HG03175 (cell line): Measurements from ENCODE around the gene FAM227B.
A peak's percentile ranks its signal among the peaks of the same experiment; 100 is the strongest.
"Not testable (repeated sequence)": the region's sequence is repeated elsewhere in the genome, so short reads cannot be mapped to it uniquely, and the experiment has no call there.

ENCODE experiments used
- ATAC-seq: cut with Tn5 transposase; IDR thresholded peaks from one replicate; pipeline ENCODE4 v1.9.1; 2021; ENCODE audit warnings: mild to moderate bottlenecking, moderate library complexity; ENCODE audit not compliant: unreplicated experiment

FAM227B gene

GRCh38 chr15:49495993-49496753 lies 124.4 kb downstream of the FAM227B start:
- no peak for ATAC-seq

GRCh38 chr15:49494842-49495241 lies 125.8 kb downstream of the FAM227B start:
- ATAC-seq: no peak

DNA sequence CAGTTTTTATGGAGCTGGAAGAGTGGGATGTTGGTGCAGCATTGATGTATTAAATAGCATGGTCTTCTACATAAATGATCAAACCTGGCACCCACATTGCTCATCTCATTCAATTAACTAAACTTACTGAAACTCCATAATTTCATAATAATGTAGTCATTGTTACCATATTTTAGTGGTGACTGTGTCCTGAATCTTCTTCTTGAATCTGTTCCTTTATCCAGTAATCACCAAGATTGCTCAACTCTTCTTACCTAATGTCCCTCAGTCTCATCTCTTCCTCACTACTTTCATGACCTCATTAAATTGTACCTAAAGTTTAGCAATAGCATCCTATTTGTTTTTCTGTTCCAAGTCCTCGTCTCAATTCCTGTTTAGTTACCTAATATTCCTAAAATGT lies 127.8 kb downstream of the FAM227B start:
- ATAC-seq: no peak

DNA sequence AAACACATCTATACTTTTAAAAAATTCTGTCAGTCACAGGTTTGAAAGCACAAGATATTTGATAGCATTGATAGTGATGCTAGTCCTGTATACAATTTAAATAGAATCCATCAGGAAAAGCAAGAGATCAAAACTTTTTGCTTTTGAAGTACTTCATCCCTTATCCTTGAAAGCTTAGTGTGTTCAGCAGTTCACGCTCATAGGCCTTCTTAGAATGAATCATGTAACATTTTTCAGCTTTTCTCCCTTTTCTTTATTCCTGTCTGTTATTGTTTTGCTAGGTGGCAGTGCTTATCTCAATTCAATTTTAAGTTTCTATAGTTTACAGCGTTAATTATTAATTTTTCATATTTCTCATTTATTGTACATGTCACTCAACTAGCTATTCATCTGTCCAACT lies 128.5 kb downstream of the FAM227B start:
- ATAC-seq: no peak

- no peak for ATAC-seq
Observed at GRCh38 chr15:49490966-49491365, 129.7 kb downstream of the FAM227B start.

DNA sequence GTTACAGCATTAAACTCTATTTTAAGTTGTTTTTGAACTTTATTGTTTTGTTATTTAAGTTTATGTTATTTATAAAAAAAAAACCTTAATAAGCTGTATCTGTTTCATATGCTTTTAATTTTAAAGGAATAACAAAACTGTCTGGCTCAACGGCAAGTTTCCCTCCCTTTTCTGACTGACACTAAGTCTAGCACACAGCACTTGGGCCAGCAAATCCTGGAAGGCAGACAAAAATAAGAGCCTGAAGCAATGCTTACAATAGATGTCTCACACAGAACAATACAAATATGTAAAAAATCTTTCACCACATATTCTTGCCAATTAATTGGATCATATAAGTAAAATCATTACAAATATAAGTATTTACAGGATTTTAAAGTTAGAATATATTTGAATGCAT lies 135.2 kb downstream of the FAM227B start:
- ATAC-seq: not testable (repeated sequence)

DNA sequence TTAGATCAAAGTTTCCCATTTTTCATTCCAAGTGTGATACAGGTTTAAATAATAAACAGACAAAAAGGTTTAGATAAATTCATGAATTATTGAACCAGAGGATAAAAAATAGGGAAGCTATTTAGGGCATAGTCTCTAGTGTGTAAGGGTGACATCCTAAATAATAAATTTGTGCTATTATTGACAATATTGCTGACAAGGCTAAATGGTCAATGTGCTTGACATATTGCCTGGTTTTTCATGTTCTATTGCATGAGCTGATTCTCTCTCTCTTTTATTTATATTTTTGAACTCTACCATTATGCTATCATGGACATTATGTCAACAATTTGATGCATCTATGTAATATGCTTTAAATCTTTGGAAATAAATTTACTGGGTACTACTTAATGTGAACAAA lies 141.6 kb downstream of the FAM227B start:
- ATAC-seq: not testable (repeated sequence)

- ATAC-seq: not testable (repeated sequence)
Observed at GRCh38 chr15:49478021-49478420, 142.6 kb downstream of the FAM227B start.

DNA sequence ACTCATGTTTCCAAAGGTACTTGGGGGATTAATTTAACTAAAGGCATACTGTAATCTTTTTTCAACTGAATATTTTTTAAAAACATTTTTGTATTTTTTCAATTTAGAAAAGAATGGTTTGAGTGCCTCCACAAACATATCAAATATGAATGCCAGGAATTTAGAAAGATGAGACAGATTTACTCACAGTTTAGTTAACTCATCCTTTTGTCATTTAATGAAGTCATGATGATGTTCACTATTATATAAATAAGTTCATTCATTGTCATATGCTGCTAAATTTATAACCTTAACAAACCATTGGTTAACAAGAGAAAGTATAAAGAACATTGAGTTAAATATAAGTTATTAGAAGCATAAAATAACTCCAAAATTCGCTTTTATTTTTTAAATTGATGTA lies 147.6 kb downstream of the FAM227B start:
- no peak for ATAC-seq

DNA sequence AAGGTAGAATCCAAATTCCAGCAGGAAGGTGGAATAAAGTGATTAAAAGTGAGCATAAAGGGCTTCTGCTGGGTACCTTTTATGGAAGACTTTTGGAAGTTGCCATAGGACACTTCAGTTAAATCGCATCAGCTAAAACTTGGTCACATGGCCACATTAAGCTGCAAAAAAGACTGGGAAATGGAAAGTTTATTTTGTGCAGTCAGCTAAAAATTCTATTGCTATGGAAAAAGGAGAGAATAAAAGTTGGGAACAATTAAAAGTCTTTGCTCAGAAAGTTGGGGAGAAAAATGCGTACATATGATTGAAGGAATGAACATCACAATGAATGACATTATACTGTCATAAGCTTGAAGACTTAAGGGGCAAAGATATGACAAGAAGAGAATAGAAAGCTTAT lies 148.3 kb downstream of the FAM227B start:
- ATAC-seq: no peak

DNA sequence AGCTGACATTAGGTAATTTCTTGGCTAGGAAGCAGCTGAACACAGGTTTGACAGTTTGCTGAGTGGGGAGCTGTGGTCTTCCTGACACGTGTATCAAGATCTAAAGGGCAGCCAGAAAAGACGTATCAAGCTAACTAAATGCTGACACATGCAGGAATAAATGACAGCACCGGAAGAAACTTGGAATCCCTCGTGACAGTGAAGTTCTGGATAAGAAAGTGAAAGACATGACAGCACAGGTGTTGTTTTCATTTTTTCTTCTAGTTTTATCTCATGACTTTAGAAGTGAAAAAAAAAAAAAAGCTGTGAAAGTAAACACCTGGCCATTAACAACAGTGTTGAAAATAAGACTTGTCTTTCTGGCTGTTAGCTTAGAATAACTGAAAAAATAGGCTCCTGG lies 148.9 kb downstream of the FAM227B start:
- ATAC-seq: peak; percentile 80

- not testable (repeated sequence) for ATAC-seq
Observed at GRCh38 chr15:49471248-49471647, 149.4 kb downstream of the FAM227B start.

DNA sequence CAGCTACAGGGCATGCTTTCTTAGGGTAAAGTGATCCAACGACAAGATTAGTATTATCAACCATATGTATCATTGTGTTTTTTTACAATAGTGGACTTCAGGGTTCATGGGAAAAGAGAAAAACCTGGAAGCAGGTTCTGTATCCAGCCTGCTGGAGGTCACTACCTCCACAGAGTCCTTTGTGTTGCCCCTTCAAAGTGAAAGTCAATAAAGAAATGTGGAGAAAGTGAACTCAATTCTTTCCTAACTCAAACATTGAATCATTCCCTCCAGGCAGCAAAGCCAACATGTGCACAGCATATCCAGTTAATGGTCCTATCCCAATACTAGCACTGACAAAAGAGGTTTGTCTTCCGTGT lies 152.2 kb downstream of the FAM227B start:
- ATAC-seq: no peak

DNA sequence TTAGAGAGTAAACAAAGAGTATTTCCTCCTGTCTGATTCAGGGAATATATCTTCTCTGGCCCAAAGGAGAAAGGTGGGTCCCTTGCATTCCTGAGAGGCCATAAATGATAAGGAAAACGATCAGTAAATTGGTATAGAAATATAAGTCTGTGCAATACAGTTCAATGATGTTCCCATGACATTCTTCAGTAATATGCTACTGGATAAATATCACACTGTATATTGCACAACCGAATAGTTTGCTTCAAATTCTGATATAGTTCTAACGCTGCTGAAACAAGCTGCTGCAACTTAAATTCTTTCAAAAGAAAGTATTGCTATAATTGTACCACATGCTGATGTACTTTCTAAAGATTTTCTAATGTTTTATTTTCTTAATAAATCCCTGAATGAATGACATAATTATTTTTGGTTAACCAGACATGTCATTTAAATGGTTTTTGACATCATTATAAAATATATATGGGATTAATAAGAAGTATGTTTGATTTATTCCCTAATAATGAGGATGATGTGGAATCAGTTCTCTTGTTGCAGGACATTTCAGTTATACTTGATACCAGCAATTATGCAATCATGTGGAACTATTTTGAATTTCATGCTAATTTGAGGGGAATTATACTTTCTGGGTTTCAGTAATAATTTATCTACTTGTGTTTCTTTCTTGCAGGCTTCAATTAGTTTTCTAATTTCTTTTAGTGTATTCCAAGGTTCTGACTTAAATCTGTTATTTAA lies 152.7 kb downstream of the FAM227B start:
- no peak for ATAC-seq

DNA sequence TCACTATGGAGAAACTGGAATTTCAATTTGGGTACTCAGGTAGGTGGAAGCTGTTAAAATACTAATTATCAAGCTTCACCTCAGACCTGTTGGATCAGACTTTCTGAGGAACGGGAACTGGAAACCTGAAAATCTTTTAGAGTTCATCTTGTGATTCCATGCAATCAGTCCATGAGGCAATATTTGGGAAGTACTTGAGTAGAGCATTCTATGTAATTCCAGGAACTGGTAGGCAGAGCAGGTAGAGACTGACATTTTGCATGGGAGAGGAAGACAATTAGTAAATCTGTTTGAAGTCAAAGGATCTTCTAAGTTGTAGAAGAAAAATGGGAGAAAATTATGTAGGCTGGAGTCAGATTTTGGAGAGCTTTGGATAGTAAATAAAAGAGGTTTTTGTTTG lies 154.5 kb downstream of the FAM227B start:
- no peak for ATAC-seq

- no peak for ATAC-seq
Observed at GRCh38 chr15:49464522-49464921, 156.1 kb downstream of the FAM227B start.

- no peak for ATAC-seq
Observed at GRCh38 chr15:49462232-49462844, 158.3 kb downstream of the FAM227B start.

DNA sequence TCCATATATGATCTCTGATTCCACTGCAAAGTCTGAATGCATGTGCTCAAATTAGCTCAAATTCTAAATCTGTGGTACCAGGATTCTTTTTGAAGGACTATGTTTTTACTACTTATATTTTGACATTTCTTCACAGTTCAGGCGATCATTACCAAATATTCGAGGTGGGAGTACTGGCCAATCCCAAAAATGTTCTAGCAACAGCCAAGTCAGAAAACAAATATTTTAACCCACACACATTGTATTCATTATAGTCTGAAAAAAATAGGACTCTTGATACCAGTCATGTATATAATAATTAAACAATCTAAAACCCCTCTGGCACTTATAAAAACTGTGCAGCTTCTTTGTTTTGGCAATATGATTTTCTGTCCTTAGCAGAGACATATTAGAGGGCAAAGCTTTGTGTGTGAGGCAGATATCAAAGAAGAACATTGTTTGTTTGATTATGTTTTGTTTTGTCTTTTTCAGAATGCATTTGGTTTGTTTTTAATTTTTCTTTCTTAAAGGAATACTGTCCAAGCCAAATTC lies 160.1 kb downstream of the FAM227B start:
- no peak for ATAC-seq

DNA sequence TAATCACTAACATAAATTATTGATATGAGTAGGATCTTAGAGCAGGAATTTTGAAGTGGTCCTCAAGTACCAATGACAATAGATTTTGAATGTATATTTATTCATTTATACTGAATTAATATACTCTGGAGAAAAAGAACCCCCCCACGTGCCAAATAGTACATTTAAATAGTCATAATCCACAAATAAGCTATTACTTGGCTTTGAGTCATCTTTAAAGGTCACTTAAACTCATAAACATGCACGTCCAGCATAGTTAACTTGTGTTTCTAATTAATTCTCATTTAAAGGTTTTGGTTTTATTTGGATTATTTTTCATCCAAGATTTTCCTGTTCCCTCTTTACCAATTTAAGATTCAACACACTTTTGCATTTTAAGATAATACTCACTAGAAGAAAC lies 162.5 kb downstream of the FAM227B start:
- ATAC-seq: no peak

DNA sequence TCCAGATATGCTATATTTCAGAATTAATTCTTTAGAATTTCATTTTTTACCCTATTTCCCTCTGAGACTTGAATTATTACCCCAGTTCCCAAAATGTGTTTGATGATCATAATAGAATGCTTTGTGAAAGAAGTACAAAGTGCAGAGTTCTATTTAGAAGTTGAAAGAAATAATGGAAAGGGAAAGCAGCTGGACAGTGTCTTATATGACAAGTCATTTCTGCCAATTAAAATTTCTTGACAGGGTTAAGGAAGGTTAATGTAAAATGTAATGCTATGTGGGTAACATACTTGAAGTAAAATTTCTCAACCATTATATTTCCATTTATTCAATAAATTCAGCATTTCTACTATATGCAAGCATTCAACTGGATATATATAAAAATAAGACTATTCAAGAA lies 164.5 kb downstream of the FAM227B start:
- ATAC-seq: no peak

- ATAC-seq: no peak
Observed at GRCh38 chr15:49452595-49452994, 168.0 kb downstream of the FAM227B start.

DNA sequence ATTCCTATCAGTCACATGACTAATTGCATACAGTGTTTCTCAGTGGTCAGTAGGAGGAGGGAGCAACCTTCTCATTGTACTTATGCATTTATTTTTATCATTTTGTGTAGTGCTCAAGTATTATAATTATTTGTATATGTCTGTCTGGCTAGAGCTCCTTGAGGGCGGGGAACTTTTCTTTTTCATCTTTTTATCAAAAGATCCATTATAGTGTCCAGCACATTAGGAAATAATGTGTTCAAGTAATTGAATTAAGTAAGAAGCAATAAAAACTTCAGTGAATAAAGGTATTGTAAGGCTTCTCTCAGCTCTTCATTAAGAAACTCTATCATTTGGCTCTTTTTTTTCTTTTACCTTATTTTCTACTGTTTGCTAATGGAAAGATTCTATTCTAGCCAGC lies 178.8 kb downstream of the FAM227B start:
- ATAC-seq: no peak
